ENCODE data around the gene B4GALT5. TPM values are rescaled to one million over a fixed set of nuclear protein-coding genes. Genes with fewer than 3 reads are reported as not detected.

B4GALT5 gene
- total RNA-seq, 1 experiment from 2014 or later = 77.0 TPM

DNA sequence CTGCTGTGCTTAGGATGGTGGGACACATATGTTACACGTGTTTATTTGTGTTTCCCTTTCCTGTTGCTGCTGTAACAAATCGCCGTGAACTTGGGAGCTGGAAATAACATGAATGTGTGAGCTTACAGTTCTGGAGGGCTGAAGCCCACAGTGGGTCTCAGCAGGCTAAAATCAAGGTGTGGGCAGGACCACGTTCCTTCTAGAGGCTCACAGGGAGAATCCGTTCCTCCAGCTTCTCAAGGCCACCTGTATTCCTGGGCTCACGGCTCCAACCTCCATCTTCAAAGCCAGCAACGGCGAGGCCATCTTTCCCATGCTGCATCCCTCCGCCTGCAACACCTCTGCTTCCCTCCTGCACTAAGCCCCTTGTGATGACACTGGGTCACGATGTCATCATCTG, 118.3 kb downstream of the B4GALT5 start:
- Histone ChIP-seq H3T11ph (ENCODE audit: low read length) (no peak overlapping the region), H3K79me2 (ENCODE audit: insufficient read depth, low read length) (no peaks in the 10 kb centered on the region), H4K5ac (ENCODE audit: insufficient read length, low read depth, low read length) (no peak overlapping the region), H3K4me1 (ENCODE audit: insufficient read depth, low read length) (no peaks in the 10 kb centered on the region), H2AFZ (ENCODE audit: low read length) (no peak overlapping the region), H2BK12ac (ENCODE audit: insufficient read length, low read depth, low read length) (no peak overlapping the region), H3K23ac (ENCODE audit: insufficient read length, low read depth, low read length) (no peak overlapping the region), H3K9me3 (ENCODE audit: control insufficient read depth, low read depth, low read length) (no peaks in the 10 kb centered on the region), H4K91ac (ENCODE audit: insufficient read length, low read depth, low read length) (no peak overlapping the region), H3K14ac (ENCODE audit: insufficient read depth, low read length) (no peak overlapping the region), H4K20me1 (ENCODE audit: control insufficient read depth, insufficient read depth, insufficient read length) (no peaks in the 10 kb centered on the region), H3K4me2 (ENCODE audit: insufficient read depth, insufficient read length, low read length) (no peak overlapping the region), H3K56ac (ENCODE audit: insufficient read length, low read depth, low read length) (no peak overlapping the region), H3K4ac (ENCODE audit: low read depth, low read length) (no peak overlapping the region), H3K9ac (ENCODE audit: extremely low read depth, insufficient read length, low read length) (no peak overlapping the region), H2BK120ac (ENCODE audit: low read depth, low read length, poor library complexity, severe bottlenecking) (no peak overlapping the region), H2BK20ac (ENCODE audit: low read depth, low read length, poor library complexity, severe bottlenecking) (no peak overlapping the region), H3K18ac (ENCODE audit: insufficient read length, low read depth, low read length) (no peak overlapping the region), H3K27me3 (ENCODE audit: insufficient read depth, low read length) (no peaks in the 10 kb centered on the region), H2AK5ac (ENCODE audit: insufficient read length, low read length) (no peak overlapping the region), H3K79me1 (ENCODE audit: insufficient read depth, low read depth, low read length, poor library complexity, severe bottlenecking) (no peaks in the 10 kb centered on the region), H3K27ac (ENCODE audit: insufficient read length, low read depth, low read length) (no peak overlapping the region), H2BK15ac (ENCODE audit: low read depth, low read length) (no peak overlapping the region), H4K8ac (replicated peaks; ENCODE audit: insufficient read length, low read depth, low read length) (no peak overlapping the region), H2BK5ac (ENCODE audit: insufficient read length, low read length) (no peak overlapping the region), H3K23me2 (ENCODE audit: insufficient read length, low read depth, low read length, poor library complexity, severe bottlenecking) (no peaks in the 10 kb centered on the region)
- Mint-ChIP-seq H3K36me3 (ENCODE audit: insufficient read depth in 1 of 3, low read depth in 3 of 3) (no peaks in the 10 kb centered on the region), H3K4me1 (peaks cover 3 to 7% of the 10 kb centered on the region in 2 experiments; a peak in 2 of 4 replicates), H3K27me3 (ENCODE audit: low read depth) (peaks cover 5% of the 10 kb centered on the region), H3K27ac (peak overlapping the region in 2 of 3 experiments; percentile 39 to 57; a peak in 1 of 7 replicates), H3K9me3 (peaks cover 0 to 2% of the 10 kb centered on the region in 2 experiments; a peak in 1 of 5 replicates), H3K4me3 (no peak overlapping the region)
- no peak for TF ChIP-seq CTCF (conservative IDR thresholded peaks at IDR 0.05)
- no peak for DNase-seq
- no CpG with 5 or more reads among the region's 10 CpGs for WGBS (ENCODE audit: extremely low coverage, insufficient read length, low lambda C conversion rate)
